COR-L47 (cell line): ENCODE data around the gene UFSP1.
"Not testable (repeated sequence)": the region's sequence is repeated elsewhere in the genome, so short reads cannot be mapped to it uniquely, and the experiment has no call there.

Experiments
- DNase-seq: peaks from one replicate; lab custom pipeline; 2025; lab: John Stamatoyannopoulos, UW

Gene UFSP1

DNA sequence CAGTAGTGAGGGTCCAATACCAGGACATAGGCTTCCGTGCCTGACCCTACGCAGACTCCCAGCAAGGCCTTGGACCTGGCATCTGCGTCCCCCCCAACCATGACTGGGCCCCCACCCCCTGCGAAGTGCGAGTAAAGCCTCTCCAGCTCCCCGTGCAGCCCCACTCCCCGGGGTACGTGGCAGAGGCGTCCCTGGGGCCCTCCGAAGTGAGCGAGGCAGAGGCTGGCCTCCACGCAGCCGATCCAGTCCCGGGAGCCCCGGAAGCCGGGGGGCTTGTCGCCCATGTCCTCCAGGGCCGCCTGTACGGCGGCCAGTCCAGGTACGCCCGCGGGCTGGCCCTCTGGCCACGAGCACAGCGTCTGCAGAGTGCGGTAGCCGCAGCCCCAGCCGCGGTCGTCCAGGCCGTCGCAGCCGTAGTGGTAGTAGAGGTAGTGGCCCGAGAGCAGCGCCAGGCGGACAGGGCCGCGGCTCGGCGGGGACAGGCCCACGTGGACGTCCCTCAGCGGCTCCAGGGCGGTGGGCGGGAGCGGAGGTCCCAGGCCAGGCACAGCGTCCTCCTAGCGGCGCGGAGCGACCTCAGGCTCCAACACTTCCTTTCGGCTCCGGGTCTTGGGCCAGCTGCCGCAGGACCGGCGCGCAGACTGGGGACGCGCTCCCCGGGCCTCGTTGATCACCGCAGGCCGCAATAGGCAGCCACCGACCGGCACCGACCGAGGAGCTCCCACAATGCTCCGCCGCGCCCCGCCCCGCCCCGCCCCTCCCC, at the start of gene UFSP1:
UFSP1 (minus strand) TSS at position 728 of the 763 bp plus-strand sequence; CDS start at position 284, 444 bp downstream.
- no peak for DNase-seq

DNA sequence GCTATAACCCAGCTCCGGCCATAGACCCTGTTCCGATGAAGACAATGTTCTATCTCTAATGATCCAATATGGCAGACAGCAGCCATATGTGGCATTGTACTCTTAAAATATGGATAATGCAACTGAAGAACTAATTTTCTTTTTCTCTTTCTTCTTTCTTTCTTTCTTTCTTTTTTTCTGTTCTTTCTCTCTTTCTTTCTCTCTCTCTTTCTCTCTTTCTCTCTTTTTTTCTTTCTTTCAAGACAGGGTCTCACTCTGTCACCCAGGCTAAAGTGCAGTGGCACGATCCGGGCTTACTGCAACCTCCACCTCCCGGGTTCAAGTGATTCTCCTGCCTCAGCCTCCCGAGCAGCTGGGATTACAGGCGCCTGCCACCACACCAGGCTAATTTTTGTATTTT, 46.7 kb upstream of the UFSP1 start:
- not testable (repeated sequence) for DNase-seq

GRCh38 chr7:100935381-100935780, 45.9 kb upstream of the UFSP1 start:
- not testable (repeated sequence) for DNase-seq

DNA sequence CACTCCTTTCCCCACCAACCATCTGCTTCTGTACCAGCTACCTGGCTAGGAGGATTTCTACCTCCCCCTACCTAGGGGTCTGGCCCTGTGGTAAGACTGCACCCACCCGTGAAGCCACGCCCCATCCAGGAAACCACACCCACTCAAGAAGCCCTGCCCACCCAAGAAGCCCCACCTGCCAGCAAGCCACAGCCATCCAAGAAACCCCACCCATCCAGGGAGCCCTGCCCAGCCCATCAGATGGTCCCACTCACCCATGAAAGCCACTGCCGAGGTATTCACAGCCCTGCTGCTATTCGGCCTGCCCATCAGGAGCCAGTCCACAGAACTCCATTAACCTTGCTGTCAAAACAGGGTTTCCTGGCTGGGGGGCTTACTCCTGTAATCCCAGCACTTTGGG, 44.2 kb upstream of the UFSP1 start:
- no peak for DNase-seq

- no peak for DNase-seq
These were observed 40.3 kb upstream of the UFSP1 start for GRCh38 chr7:100929808-100930174.

- DNase-seq: not testable (repeated sequence)
These were observed 34.1 kb upstream of the UFSP1 start for GRCh38 chr7:100923616-100924015.

GRCh38 chr7:100921039-100921438, 31.5 kb upstream of the UFSP1 start:
- no peak for DNase-seq

- not testable (repeated sequence) for DNase-seq
These were observed 30.4 kb upstream of the UFSP1 start for GRCh38 chr7:100919779-100920437.

DNA sequence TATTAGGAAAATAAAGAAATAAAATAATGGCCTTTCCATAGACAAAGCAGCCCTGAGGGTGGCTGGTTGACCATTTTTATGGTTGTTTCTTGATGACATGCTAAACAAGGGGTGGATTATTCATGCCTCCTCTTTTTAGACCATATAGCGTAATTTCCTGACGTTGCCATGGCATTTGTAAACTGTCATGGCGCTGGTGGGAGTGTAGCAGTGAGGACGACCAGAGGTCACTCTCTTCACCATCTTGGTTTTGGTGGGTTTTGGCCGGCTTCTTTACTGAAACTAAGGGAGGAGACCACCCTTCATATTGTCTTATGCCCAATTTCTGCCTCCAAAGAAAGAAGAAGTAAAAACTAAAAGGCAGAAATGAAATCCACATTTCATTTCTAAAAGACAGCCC, 29.8 kb upstream of the UFSP1 start:
- not testable (repeated sequence) for DNase-seq

DNA sequence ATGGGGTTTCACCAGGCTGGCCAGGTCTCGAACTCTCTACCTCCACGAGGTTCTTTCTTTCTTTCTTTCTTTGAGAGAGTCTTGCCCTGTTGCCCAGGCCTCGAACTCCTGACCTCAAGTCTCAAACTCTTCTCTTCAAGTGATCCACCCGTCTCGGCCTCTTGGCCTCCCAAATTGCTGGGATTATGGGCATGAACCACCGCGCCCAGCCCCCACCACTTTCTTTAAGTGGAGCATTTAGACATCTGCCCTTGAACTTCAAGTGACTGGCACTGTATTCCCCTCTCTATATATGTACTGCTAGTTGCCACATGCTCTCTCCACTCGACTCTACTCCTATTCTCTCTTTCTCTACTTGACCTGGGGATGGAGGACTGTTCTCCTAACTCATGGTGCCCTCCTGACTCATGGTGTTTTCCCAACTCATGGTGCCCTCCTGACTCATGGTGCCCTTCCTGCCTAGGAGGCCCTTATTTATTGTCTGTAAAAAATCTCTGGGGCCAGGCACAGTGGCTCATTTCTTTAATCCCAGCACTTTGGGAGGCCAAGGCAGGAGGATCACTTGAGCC, 25.4 kb upstream of the UFSP1 start:
- DNase-seq: no peak

DNA sequence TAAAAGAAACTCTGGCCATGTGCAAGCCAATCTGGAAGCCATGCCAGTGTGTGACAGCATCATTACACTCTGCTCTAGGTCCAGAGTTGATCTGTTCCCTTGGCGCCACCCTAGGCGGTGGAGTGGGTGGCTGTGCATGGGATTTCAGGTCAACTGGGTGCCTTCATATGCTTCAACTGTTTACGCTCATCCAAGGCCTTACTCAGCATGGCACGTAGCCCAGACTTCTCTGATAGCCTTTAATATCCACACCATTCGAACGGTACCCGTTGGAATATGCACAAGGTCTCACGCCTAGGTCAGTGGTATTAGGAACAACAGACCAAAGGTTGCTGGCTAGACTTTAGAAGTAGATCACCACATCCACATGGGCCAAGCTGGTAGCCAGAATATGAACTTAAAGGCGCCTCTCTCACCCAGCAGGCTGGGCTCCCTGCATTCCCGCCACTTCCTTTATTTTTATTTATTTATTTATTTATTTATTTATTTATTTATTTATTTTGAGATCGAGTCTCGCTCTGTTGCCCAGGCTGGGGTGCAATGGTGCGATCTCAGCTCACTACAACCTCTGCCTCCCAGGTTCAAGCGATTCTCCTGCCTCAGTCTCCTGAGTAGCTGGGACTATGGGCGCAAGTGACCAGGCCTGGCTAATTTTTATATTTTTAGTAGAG, 24.8 kb upstream of the UFSP1 start:
- DNase-seq: no peak

DNA sequence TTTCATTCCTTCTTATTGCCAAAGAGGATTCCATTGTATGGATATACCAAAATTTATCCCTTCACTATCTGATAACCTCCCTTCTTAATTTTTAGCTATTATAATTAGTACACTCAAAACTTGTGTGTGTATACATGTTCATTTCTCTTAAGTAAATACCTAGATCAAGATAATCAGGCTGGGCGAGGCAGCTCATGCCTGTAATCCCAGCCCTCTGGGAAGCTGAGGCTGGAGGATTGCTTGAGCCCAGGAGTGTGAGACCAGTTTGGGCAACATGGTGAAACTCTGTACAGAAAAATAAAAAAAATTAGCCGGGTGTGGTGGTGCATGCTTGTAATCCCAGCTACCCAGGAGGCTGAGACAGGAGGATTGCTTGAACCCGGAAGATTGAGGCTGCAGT, 22.0 kb upstream of the UFSP1 start:
- no peak for DNase-seq

DNA sequence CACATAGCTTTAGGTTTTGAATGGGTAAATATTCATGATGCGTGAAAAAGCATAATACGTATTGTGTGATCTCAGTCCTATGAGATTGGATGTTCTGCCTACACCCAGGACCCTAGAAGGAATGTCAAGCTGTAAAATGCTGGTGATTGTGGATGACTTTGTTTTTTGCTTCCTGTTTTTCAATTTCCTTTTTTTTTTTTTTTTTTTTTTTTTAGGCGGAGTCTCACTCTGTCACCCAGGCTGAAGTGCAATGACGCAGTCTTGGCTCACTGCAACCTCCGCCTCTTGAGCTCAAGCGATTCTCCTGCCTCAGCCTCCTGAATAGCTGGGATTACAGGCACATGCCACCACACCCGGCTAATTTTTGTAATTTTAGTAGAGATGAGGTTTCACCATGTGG, 20.9 kb upstream of the UFSP1 start:
- not testable (repeated sequence) for DNase-seq

DNA sequence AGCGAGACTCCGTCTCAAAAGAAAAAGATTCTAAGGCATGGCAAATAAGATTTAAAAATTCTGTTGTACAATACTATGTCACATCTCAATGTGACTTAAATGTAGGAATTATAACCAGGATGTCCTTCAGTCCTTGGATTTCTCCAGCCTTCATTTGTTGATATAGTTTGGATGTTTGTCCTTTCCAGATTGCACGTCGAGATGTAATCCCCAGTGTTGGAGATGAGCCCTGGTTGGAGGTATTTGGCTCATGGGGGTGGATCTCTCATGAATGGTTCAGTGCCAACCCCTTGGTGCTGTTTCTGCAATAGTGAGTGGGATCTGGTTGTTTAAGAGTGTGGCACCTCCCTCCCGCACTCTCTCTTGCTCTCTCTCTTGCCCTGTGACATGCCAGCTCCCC, 19.0 kb upstream of the UFSP1 start:
- DNase-seq: no peak

DNA sequence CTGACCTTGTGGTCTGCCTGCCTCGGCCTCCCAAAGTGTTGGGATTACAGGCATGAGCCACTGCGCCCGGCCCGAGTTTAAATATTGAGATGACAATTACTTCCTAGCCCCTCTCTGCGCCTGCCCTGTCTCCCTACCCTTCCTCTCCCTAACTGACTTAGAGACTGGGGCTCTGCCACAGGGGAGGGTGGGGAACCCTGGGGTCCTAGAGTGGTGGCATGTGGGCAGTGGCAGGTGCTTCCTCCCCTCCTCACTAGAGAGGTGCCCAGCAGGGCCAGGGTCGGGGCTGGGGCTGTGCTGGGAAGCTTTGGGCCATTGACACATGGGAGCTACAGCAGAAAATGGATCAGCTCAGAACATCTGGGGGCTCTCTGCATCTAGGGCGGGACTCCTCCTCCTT, 13.1 kb upstream of the UFSP1 start:
- DNase-seq: no peak

DNA sequence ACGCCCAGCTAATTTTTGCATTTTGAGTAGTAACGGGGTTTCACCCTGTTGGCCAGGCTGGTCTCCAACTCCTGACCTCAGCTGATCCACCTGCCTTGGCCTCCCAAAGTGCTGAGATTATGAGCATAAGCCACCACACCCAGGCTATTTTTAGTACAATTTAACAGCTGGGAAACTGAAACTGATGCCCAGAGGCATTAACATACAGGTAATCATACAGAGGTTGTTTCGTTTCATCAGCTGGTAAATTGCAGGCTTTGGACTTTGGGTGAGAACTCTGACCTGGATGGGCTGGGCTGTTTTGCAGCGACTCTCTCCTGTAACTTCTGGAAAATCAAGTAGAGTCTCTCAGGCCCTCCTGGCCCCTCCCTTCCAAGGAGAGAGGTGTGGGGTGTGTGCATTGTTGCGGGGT, 12.4 kb upstream of the UFSP1 start:
- DNase-seq: no peak

DNA sequence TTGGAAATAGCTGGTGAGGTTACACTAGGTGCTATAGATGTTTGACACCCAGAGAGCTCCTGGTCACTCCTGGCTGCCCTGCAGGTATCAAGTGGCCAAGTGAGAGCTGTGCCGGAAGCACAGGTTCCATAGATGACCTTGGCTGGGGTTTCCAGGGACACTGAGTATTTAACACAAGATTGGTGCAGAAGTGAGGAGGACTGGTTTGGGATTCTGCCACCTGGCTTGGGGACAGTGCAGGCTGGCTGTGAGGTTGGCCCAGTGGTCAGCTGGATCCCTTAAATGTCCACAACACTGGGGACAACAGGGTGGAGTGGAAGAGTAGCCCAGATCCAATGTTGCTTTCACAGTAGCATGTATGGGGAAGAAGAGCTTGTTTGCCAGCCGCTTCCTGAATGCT, 11.5 kb upstream of the UFSP1 start:
- DNase-seq: no peak

DNA sequence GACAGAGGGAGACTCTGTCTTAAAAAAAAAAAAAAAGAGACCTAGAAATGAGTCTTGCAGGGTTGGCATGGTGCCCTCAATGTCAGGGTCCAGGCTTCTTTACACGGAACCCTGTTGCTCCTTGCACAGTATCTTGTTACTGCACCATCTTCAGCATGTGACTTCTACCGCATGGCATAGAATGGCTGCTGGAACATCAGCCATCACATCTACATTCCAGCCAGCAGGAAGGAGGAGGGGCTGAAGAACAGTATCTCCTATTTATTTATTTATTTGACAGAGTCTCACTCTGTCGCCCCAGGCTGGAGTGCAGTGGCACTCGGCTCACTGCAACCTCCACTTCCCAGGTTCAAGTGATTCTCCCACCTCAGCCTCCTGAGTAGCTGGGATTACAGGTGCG, 9.9 kb upstream of the UFSP1 start:
- no peak for DNase-seq

DNA sequence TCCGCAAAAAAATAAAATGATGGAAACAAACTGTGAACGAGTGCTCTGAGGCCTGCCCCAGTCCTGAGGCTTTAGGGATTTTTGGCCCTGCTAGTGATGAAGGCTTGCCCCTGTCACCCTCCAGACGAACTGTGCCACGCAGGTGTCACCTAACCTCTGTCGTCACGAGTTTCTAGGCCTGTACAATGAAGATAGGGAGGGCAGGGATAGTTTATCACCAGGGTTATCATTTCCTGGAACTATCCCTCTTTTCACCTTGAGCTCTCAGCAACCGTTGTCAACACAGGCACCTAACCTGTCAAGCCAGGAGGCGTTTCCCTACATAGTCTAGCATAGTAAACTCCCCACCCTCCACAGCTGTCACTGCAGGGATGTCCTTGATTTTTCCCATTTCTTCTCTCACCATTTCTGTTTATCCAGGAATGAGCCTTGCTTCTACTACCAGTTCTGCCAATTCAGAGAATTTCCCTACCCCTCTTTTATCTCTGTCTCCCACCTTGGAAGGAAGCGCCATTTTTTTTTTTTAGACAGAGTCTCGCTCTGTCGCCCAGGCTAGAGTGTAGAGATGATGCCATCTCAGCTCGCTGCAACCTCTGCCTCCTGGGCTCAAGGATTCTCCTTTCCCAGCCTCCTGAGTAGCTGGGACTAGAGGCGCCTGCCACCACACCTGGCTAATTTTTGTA, 8.4 kb upstream of the UFSP1 start:
- DNase-seq: no peak

GRCh38 chr7:100896732-100897608, 7.5 kb upstream of the UFSP1 start:
- DNase-seq: no peak
